GM18951 (cell line): Measurements from ENCODE around the gene PLXNB2.

ENCODE experiments used
- POLR2A ChIP-seq: IDR thresholded peaks from 4 replicates; pipeline ENCODE4 v1.6.1; 2011; ENCODE audit warnings: mild to moderate bottlenecking; ENCODE audit not compliant: insufficient read length, insufficient read depth; ENCODE audit errors: extremely low read depth
- in situ Hi-C: fragments of 300-500 bp; cut with MboI; formaldehyde crosslinking; loops from one replicate; pipeline ENCODE4 v1.12.0; 2022; ENCODE audit warnings: low sequenced_read_pairs, mixed read lengths, inconsistent platforms; ENCODE audit not compliant: unreplicated experiment

Gene PLXNB2

DNA sequence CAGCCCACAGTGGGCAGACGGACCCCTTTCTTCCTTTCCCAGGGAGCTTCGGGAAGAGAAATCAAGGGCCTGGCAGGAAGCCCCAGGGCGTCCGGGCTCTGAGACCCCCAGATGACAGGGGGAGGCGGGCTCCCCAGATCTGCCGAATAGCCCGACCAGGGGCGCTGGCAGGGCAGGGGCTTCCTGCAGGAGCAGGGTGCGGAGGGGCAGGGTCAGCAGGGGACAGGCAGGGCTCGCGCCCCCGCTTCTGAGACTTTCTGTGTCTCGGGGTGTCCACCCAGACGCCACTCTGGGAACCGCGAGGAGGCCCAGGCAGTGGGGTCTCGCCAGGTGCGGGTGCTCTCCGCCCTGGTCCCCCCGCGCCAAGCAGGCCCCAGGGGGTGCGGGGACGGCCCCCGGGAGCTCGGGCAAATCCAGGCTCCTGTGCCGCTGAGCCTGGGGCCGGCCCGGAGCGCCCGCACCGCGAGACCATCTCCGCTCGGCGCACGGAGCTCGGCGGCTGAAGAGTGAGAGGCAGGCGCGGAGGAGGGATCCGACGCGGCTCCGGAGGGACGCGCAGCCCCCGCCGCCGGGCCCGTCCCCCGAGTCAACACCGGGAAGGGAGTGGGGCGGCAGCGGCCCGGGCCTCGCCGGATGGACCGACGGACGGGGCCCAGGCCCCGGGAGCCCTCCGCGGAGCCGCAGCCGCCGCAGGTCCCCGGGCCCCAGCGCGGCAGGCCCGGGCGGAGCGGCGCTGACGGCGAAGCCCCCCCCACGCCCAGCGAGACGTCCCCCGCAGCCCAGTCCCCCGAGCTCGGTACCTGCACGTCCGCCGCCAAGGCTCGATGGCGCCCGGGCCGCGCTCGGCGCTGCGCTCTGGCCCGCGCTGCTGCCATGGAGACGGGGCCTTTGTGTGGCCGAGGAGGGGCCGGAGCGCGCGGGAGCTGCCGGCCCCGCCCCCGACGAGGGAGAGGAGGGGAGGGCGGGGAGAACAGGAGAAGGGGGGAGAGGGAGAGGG lies at the start of gene PLXNB2:
TSS of gene PLXNB2 (minus strand) at position 894 of the 997 bp plus-strand sequence. CDS start 17,062 bp downstream, outside the sequence.
- in situ Hi-C loops = no loop called here

GRCh38 chr22:50357222-50357621 lies 49.8 kb upstream of the PLXNB2 start:
- in situ Hi-C loops = no loop called here
- no peak for TF ChIP-seq POLR2A

More for the DNA sequence above, at the start of gene PLXNB2:
- TF ChIP-seq POLR2A = peak; percentile 75

- in situ Hi-C loops = no loop called here
- no peak for TF ChIP-seq POLR2A
Measured at GRCh38 chr22:50356186-50356585, 48.7 kb upstream of the PLXNB2 start.

- in situ Hi-C loops = no loop called here
- TF ChIP-seq POLR2A = no peak
Measured at GRCh38 chr22:50348058-50348457, 40.6 kb upstream of the PLXNB2 start.

DNA sequence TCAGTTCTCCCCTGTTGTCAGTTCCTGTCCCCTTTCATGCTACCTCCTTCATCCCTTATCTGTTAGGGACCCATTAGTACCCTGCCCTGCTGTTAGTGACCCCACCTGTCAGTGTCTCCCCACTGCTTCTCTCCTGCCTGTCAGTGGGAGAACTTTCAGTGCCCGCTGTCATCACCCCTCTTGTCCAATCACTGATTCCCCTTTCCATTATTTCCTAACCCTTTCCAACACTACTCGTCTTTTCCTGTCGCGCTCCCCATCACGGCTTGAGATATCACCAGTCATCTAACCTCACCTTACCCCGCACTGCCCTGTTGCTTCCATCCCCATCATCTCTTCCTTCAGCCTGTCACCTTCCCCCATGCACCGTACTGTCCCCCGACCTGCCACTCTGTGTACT lies 39.7 kb upstream of the PLXNB2 start:
- in situ Hi-C loops = no loop called here
- TF ChIP-seq POLR2A = no peak

DNA sequence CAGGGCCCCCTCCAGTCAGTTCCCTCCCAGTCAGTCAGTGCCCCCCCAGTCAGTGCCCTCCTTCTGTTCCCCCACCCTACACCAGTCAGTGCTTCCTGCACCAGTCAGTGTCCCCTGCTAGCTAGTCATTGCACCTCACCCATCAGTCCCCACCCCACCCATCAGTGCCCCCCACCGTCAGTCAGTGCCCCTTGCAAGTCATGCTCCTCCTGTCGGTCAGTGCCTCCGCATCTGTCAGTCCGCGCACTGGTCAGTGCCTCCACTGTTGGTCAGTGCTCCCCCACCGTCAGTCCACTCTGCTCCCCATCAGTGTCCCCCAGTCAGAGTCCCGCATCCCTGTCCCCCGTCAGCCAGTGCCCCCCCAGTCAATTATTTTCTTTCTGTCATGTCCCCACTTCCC lies 39.0 kb upstream of the PLXNB2 start:
- in situ Hi-C loops = no loop called here
- TF ChIP-seq POLR2A = no peak

GRCh38 chr22:50343541-50343935 lies 36.1 kb upstream of the PLXNB2 start:
- in situ Hi-C loops = no loop called here
- no peak for TF ChIP-seq POLR2A

DNA sequence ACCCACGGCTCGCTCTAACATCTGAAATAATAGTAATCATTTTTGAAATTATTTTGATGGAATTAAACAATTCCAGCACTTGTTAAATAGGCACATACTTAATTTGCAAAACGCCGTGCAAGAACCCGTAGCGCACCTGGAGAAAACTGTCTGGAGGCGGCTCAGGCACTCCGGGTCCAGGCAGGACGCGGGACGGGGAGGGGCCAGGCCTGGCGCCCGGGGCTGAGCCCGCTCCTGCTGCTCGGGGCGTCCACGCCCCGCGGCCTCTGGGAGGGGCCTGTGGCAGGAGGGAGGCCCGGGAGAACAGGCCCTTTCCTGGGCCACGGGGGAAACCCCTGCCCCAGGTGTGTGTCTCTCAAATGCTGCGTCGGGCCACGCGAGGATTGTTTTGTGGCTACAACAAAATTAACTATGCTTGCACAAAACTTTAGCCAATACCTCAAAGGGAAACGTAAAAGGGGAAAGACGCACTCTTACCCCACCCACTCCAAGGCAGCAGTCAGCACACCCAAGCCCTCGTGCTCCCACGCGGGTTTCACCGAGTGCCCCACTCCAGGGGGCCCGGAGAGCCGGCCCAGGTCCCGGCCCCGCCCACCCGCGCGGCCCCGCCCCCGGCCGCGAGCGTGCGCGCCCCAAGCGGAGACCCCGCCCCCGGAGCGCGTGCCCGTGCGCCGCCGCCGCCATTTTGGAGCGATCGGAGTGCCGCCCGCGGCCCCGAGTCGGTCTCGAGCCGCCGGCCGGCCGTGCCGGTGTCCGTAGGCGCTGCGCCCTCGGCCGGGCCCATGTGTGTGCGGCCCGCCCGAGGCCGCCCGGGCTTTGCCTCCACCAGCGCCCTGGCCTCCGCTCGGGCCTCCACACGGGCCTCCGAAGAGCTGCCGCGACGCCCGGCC lies 35.5 kb upstream of the PLXNB2 start, which contains the start of gene PPP6R2:
TSS of gene PPP6R2 (plus strand) at position 677 of the 890 bp plus-strand sequence. CDS start 50,582 bp downstream, outside the sequence.
- in situ Hi-C loops = no loop called here

GRCh38 chr22:50341977-50342650 lies 34.7 kb upstream of the PLXNB2 start:
- in situ Hi-C loops = no loop called here
- TF ChIP-seq POLR2A = no peak

More for the DNA sequence above, 35.5 kb upstream of the PLXNB2 start, which contains the start of gene PPP6R2:
- TF ChIP-seq POLR2A = peak; percentile 84

DNA sequence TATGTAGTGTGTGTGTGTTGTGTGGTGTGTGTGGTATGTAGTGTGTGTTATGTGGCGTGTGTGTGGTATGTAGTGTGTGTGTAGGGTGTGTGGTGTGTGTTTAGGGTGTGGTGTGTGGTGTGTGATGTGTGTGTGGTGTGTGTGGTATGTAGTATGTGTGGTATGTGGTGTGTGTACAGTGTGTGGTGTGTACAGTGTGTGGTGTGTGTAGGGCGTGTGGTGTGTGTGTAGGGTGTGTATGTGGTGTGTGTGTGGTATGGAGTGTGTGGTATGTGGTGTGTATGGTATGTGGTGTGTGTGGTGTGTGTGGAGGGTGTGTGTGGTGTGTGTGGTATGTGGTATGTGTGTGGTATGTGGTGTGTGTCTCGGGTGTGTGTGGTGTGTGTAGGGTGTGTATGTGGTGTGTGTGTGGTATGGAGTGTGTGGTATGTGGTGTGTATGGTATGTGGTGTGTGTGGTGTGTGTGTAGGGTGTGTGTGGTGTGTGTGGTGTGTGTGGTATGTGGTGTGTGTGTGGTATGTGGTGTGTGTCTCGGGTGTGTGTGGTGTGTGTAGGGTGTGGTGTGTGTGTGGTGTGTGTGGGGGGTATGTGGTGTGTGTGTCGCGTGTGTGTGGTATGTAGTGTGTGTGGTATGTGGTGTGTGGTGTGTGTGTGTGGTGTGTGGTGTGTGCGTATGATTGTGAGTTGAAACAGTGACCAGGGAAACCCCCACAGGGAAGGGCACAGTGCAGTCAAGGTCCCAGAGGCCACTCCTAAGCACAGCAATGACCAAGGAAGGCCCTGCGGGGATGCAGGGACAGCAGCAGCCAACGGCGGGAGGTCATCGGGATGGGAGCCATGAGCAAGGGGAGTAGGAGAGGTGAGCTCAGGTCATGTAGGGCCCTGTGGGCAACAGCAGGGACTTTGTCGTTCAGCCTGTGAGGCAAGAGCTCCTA lies 32.8 kb upstream of the PLXNB2 start:
- in situ Hi-C loops = no loop called here
- TF ChIP-seq POLR2A = no peak

DNA sequence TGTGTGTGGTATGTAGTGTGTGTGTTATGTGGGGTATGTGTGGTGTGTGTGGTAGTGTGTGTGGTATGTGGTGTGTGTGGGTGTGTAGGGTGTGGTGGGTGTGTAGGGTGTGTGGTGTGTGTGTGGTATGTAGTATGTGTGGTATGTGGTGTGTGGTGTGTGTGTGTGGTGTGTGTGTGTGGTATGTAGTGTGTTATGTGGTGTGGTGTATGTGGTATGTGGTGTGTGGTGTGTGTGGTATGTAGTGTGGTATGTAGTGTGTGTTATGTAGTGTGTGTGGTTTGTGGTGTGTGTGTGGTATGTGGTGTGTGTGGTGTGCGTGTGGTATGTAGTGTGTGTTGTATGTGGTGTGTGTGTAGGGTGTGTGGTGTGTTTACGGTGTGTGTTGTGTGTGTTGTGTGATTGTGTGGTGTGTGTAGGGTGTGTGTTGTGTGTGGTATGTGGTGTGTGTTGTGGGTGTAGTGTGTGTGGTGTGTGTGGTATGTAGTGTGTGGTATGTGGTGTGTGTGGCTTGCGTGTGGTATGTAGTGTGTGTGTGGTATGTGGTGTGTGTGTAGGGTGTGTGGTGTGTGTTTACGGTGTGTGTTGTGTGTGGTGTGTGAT lies 31.5 kb upstream of the PLXNB2 start:
- in situ Hi-C loops = no loop called here
- no peak for TF ChIP-seq POLR2A
